Loucy (cell line): ENCODE results near the gene TPO.
"Not testable (repeated sequence)": the region's sequence is repeated elsewhere in the genome, so short reads cannot be mapped to it uniquely, and the experiment has no call there.

Source experiments
- H2AFZ ChIP-seq: fragments of 200-600 bp; sonication (generic); 2 replicates; pipeline ENCODE4 v1.6.0; 2016; ENCODE audit warnings: antibody characterized with exemption, mild to moderate bottlenecking, low read length, moderate library complexity
- H3F3A ChIP-seq: fragments of 200-600 bp; 2 replicates; pipeline ENCODE4 v1.6.0; 2016; ENCODE audit warnings: antibody characterized with exemption, low read depth, mild to moderate bottlenecking
- H3K27me3 ChIP-seq: fragments of 200-600 bp; sonication (generic); 2 replicates; pipeline ENCODE4 v1.6.1; 2014; ENCODE audit warnings: low read length, mild to moderate bottlenecking; ENCODE audit not compliant: insufficient read depth, poor library complexity, severe bottlenecking
- H3K36me3 ChIP-seq: fragments of 200-600 bp; sonication (generic); 2 replicates; pipeline ENCODE4 v1.6.1; 2016; ENCODE audit warnings: low read length; ENCODE audit not compliant: insufficient read depth
- H3K4me1 ChIP-seq: fragments of 200-600 bp; sonication (generic); 2 replicates; pipeline ENCODE4 v1.5.1; 2014; ENCODE audit warnings: low read length, mild to moderate bottlenecking; ENCODE audit not compliant: insufficient read depth, poor library complexity, severe bottlenecking
- H3K4me2 ChIP-seq: fragments of 200-600 bp; sonication (generic); 2 replicates; pipeline ENCODE4 v1.6.0; 2014; ENCODE audit warnings: antibody characterized with exemption, low read length, low read depth, mild to moderate bottlenecking; ENCODE audit not compliant: poor library complexity, severe bottlenecking
- H3K4me3 ChIP-seq: fragments of 200-600 bp; sonication (generic); 2 replicates; pipeline ENCODE4 v1.5.1; 2014; ENCODE audit warnings: low read length, mild to moderate bottlenecking, mixed read lengths; ENCODE audit not compliant: poor library complexity, severe bottlenecking
- H3K79me2 ChIP-seq: fragments of 200-600 bp; sonication (generic); 2 replicates; pipeline ENCODE4 v1.6.1; 2014; ENCODE audit warnings: low read length; ENCODE audit not compliant: insufficient read depth
- H3K9ac ChIP-seq: fragments of 200-600 bp; sonication (generic); 2 replicates; pipeline ENCODE4 v1.6.0; 2014; ENCODE audit warnings: mild to moderate bottlenecking, low read depth, low read length, moderate library complexity; ENCODE audit not compliant: poor library complexity, severe bottlenecking
- H3K9me2 ChIP-seq: fragments of 200-600 bp; sonication (generic); replicated peaks from 2 replicates; pipeline ENCODE4 v1.6.1; 2016; ENCODE audit warnings: low read depth, low read length, mixed read lengths
- H3K9me3 ChIP-seq: fragments of 200-600 bp; sonication (generic); 2 replicates; pipeline ENCODE4 v1.6.1; 2014; ENCODE audit warnings: mild to moderate bottlenecking, antibody characterized with exemption, low read length, low read depth; ENCODE audit not compliant: insufficient read depth
- H4K20me1 ChIP-seq: fragments of 200-600 bp; sonication (generic); 2 replicates; pipeline ENCODE4 v1.6.0; 2014; ENCODE audit warnings: antibody characterized with exemption, low read length, mild to moderate bottlenecking; ENCODE audit not compliant: insufficient read depth, poor library complexity, severe bottlenecking
- EZH2phosphoT487 ChIP-seq: fragments of 200-600 bp; IDR thresholded peaks from 2 replicates; pipeline ENCODE4 v1.6.1; 2018; ENCODE audit warnings: antibody characterized with exemption, mild to moderate bottlenecking, moderate library complexity, borderline replicate concordance
- TF ChIP-seq, protein P1 (sequence below): fragments of 200-600 bp; sonication (generic); conservative IDR thresholded peaks from 2 replicates; pipeline ENCODE4 v1.5.1; 2014; ENCODE audit warnings: mild to moderate bottlenecking, antibody characterized with exemption, low read length

TPO gene

DNA sequence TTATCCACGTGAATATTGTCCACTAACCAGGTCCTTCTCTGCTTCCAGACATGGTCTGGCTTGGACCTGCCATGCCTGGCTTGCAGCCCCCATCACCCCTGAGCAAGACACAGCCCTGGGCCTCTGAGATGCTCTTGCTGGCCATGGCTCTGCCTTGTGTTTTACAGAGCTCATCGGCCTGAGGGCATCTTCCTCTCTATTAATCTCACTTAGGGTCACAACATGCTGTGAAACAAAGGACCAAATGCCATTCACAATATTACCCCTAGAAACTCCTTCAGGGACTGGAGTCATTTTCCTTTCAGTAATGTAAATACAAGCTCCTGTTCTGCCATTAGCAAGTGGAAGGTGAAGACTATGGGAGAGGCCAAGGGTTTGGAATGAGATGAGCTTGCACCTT is 6.8 kb upstream of the TPO start:
- Histone ChIP-seq H3K9me2 (no peaks in the 10 kb centered on the region), H3K9me3 (no peaks in the 10 kb centered on the region), H3K27me3 (no peaks in the 10 kb centered on the region), H4K20me1 (no peaks in the 10 kb centered on the region), H3K4me3 (no peak overlapping the region), H3F3A (no peaks in the 10 kb centered on the region), H3K79me2 (no peaks in the 10 kb centered on the region), H3K4me2 (no peak overlapping the region), H2AFZ (peak overlapping the region; percentile 3; the same call in 1 of the 2 replicates), H3K9ac (no peak overlapping the region), H3K36me3 (no peaks in the 10 kb centered on the region), H3K4me1 (peaks cover 26% of the 10 kb centered on the region)
- no peak for TF ChIP-seq EZH2phosphoT487
- TF ChIP-seq, protein P1, sequence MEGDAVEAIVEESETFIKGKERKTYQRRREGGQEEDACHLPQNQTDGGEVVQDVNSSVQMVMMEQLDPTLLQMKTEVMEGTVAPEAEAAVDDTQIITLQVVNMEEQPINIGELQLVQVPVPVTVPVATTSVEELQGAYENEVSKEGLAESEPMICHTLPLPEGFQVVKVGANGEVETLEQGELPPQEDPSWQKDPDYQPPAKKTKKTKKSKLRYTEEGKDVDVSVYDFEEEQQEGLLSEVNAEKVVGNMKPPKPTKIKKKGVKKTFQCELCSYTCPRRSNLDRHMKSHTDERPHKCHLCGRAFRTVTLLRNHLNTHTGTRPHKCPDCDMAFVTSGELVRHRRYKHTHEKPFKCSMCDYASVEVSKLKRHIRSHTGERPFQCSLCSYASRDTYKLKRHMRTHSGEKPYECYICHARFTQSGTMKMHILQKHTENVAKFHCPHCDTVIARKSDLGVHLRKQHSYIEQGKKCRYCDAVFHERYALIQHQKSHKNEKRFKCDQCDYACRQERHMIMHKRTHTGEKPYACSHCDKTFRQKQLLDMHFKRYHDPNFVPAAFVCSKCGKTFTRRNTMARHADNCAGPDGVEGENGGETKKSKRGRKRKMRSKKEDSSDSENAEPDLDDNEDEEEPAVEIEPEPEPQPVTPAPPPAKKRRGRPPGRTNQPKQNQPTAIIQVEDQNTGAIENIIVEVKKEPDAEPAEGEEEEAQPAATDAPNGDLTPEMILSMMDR, result no peak

DNA sequence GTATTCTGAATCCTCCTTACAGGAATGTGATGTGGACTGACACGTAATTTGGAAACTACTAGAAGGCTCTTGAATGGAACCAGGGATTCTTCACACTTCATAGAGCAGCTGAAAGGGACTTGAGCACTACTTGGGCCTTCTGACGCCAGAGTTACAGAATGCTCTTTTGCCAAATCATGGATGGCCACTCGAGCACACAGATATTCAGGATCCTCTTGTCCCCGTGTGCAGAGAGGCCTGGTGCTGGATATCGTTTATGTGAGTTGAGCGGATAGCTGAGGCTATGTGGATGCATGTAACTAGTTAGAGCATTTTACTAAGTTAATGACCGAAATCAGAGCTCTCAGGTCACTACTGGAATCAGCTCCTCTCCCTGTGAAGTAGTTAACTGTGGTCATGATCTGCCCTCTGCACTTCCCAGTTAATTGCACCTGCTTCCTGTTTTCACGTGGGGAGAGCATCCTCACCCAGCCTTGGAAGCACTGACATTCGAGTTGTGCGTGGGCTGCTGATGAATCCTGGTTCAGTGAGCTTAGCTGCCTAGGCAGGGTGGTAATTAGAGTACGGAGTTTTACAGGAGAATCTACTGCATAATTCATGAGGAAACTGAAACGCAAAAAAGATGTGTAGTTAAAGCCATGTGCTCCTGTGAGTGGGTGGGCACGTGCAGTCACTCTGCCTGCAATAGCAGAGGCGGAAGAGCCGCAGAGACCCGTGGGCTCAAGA is 5.2 kb upstream of the TPO start:
- H3K9ac ChIP-seq, result no peak overlapping the region
- no peaks in the 10 kb centered on the region for H3F3A ChIP-seq
- no peaks in the 10 kb centered on the region for H3K79me2 ChIP-seq
- no peaks in the 10 kb centered on the region for H4K20me1 ChIP-seq
- peaks cover 23% of the 10 kb centered on the region for H3K4me1 ChIP-seq
- no peaks in the 10 kb centered on the region for H3K36me3 ChIP-seq
- no peak overlapping the region for H3K4me2 ChIP-seq
- H3K9me2 ChIP-seq, result no peaks in the 10 kb centered on the region
- H3K9me3 ChIP-seq, result no peaks in the 10 kb centered on the region
- TF ChIP-seq EZH2phosphoT487, result no peak
- TF ChIP-seq, protein P1, result no peak
- H3K27me3 ChIP-seq, result no peaks in the 10 kb centered on the region
- no peak overlapping the region for H3K4me3 ChIP-seq
- H2AFZ ChIP-seq, result no peak overlapping the region

DNA sequence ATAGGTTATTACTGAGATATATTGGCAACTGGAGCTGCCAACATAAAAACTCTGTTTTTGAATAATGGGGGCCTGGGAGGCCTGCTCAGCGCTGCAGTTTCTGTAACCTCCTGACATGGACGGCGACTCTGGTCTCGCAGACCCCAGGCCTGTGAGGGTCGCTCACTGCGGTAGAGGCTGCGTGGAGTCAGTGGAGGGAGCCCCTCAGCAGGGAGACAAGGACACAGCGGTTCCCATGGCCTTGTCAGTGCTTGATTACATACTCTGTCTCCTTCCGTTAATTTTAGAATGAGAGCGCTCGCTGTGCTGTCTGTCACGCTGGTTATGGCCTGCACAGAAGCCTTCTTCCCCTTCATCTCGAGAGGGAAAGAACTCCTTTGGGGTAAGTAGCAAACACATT is 858 bp downstream of the TPO start:
- Histone ChIP-seq H3K9ac (no peak overlapping the region), H2AFZ (no peak overlapping the region), H3K9me3 (no peaks in the 10 kb centered on the region), H3K4me1 (peaks cover 2% of the 10 kb centered on the region), H3K4me2 (no peak overlapping the region), H4K20me1 (no peaks in the 10 kb centered on the region), H3K36me3 (no peaks in the 10 kb centered on the region), H3K79me2 (no peaks in the 10 kb centered on the region), H3K9me2 (no peaks in the 10 kb centered on the region), H3K27me3 (no peaks in the 10 kb centered on the region), H3K4me3 (no peak overlapping the region), H3F3A (no peaks in the 10 kb centered on the region)
- TF ChIP-seq EZH2phosphoT487, result no peak
- TF ChIP-seq, protein P1, result no peak

DNA sequence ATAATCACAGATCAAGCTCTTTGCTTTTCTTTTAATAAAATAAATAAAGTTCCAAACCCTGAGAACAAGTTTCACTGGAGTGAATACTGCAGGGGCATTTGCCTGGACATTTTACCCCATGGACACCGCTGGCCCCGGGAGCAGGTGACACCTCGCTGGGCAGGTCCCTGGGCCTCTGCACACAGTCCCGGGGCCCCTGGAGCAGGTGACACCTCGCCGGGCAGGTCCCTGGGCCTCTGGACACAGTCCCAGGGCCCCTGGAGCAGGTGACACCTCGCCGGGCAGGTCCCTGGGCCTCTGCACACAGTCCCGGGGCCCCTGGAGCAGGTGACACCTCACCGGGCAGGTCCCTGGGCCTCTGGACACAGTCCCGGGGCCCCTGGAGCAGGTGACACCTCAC is 1.6 kb downstream of the TPO start:
- H3K9me2 ChIP-seq, H3K27me3 ChIP-seq, H3K9ac ChIP-seq, H3K36me3 ChIP-seq, H3K9me3 ChIP-seq, H3K4me2 ChIP-seq, H2AFZ ChIP-seq, H3K79me2 ChIP-seq, H4K20me1 ChIP-seq, H3F3A ChIP-seq, H3K4me1 ChIP-seq, H3K4me3 ChIP-seq: not testable (repeated sequence)
